ENCODE results near the gene NFX1.
"Not testable (repeated sequence)": the region's sequence is repeated elsewhere in the genome, so short reads cannot be mapped to it uniquely, and the experiment has no call there.

- not testable (repeated sequence) for TF ChIP-seq CTCF (conservative IDR thresholded peaks at IDR 0.05; ENCODE audit: low read length); EZH2phosphoT487 (IDR thresholded peaks at IDR 0.05; ENCODE audit: borderline replicate concordance)
These were observed 111.5 kb downstream of the NFX1 start for GRCh38 chr9:33401809-33402208.
